Right lobe of liver (tissue), 4 donors: ENCODE data around the gene SAMD9.

Experiments
- POLR2A ChIP-seq: fragments of 450-650 bp; IDR thresholded peaks from one replicate; pipeline ENCODE4 v1.6.1; 2017; ENCODE audit warnings: antibody characterized with exemption, mild to moderate bottlenecking
- TF ChIP-seq, protein P1 (sequence below), 4 donors: fragments of 200-600 bp in 3 of 4; fragments of 450-650 bp in 1 of 4; IDR thresholded peaks; one replicate each; pipeline versions ENCODE4 v1.5.1 to v1.8.0; 2016 to 2022; ENCODE audit warnings: antibody characterized with exemption in 4 of 4, mild to moderate bottlenecking in 2 of 4
- donor health status: DM: no; HTN: no; CAD: no.
- donor health status: DM: no; HTN: no; CAD: no.
- donor health status: DM: no; HTN: yes; CAD: no.

DNA sequence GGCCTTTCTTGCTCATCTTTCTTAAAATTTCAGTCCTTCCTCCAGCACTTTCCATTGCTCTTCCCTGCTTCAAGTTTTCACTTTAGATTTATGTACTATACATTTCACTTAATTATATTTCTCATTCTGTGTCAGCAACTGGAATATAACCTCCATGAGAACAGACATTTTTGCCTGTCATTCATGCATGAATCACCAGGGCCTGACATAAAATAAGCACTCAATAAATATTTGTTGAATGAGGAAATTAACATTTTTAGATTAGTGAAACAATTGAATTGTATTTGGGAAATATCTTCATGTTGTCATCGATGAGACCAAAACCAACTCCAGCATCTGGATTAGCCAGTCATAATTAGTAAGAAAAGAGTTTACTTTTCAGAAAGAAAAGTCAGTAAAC is 24.3 kb upstream of the SAMD9 start:
- TF ChIP-seq, protein P1, sequence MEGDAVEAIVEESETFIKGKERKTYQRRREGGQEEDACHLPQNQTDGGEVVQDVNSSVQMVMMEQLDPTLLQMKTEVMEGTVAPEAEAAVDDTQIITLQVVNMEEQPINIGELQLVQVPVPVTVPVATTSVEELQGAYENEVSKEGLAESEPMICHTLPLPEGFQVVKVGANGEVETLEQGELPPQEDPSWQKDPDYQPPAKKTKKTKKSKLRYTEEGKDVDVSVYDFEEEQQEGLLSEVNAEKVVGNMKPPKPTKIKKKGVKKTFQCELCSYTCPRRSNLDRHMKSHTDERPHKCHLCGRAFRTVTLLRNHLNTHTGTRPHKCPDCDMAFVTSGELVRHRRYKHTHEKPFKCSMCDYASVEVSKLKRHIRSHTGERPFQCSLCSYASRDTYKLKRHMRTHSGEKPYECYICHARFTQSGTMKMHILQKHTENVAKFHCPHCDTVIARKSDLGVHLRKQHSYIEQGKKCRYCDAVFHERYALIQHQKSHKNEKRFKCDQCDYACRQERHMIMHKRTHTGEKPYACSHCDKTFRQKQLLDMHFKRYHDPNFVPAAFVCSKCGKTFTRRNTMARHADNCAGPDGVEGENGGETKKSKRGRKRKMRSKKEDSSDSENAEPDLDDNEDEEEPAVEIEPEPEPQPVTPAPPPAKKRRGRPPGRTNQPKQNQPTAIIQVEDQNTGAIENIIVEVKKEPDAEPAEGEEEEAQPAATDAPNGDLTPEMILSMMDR (IDR thresholded peaks at IDR 0.05) = no peak
- no peak for TF ChIP-seq POLR2A
